GM21737 (cell line): Measurements from ENCODE around the gene RPS28.
"Not testable (repeated sequence)": the region's sequence is repeated elsewhere in the genome, so short reads cannot be mapped to it uniquely, and the experiment has no call there.

Experiments used
- ATAC-seq: cut with Tn5 transposase; IDR thresholded peaks from one replicate; pipeline ENCODE4 v1.9.1; 2021; ENCODE audit warnings: mild to moderate bottlenecking, moderate library complexity; ENCODE audit not compliant: unreplicated experiment

RPS28 gene

GRCh38 chr19:8340341-8341096, 19.2 kb downstream of the RPS28 start:
- no peak for ATAC-seq

GRCh38 chr19:8341504-8341903, 20.2 kb downstream of the RPS28 start:
- not testable (repeated sequence) for ATAC-seq

- no peak for ATAC-seq
These were observed 21.0 kb downstream of the RPS28 start for GRCh38 chr19:8342316-8342683.

- ATAC-seq: peak; percentile 98
These were observed 21.6 kb downstream of the RPS28 start, which contains the start of gene KANK3 for GRCh38 chr19:8342684-8343482. TSS of gene KANK3 (minus strand) at chr19:8343262. CDS start at chr19:8337828, 5,434 bp downstream.

- ATAC-seq: no peak
These were observed 22.2 kb downstream of the RPS28 start for GRCh38 chr19:8343483-8343844.

- not testable (repeated sequence) for ATAC-seq
These were observed 28.5 kb downstream of the RPS28 start for GRCh38 chr19:8349629-8350372.

GRCh38 chr19:8352134-8352827, 31.0 kb downstream of the RPS28 start:
- ATAC-seq: no peak

GRCh38 chr19:8352845-8353244, 31.5 kb downstream of the RPS28 start:
- not testable (repeated sequence) for ATAC-seq

GRCh38 chr19:8355631-8356402, 34.5 kb downstream of the RPS28 start:
- no peak for ATAC-seq

GRCh38 chr19:8357007-8357521, 35.8 kb downstream of the RPS28 start:
- ATAC-seq: no peak

GRCh38 chr19:8358948-8359347, 37.7 kb downstream of the RPS28 start:
- no peak for ATAC-seq

- no peak for ATAC-seq
These were observed 38.9 kb downstream of the RPS28 start for GRCh38 chr19:8360196-8360595.

GRCh38 chr19:8361921-8362793, 40.9 kb downstream of the RPS28 start:
- ATAC-seq: no peak

GRCh38 chr19:8363803-8364771, 42.8 kb downstream of the RPS28 start, which contains the start of gene ANGPTL4:
TSS of gene ANGPTL4 (plus strand) at chr19:8364155. CDS start at chr19:8364322, 167 bp downstream.
- no peak for ATAC-seq

- ATAC-seq: no peak
These were observed 44.9 kb downstream of the RPS28 start for GRCh38 chr19:8366121-8366581.

- no peak for ATAC-seq
These were observed 45.6 kb downstream of the RPS28 start for GRCh38 chr19:8366961-8367326.

- no peak for ATAC-seq
These were observed 46.2 kb downstream of the RPS28 start for GRCh38 chr19:8367327-8368001.
